Measurements from ENCODE around the gene L3MBTL3.

GRCh38 chr6:130037207-130037811, 18.9 kb downstream of the L3MBTL3 start:
- TF ChIP-seq, protein P1, sequence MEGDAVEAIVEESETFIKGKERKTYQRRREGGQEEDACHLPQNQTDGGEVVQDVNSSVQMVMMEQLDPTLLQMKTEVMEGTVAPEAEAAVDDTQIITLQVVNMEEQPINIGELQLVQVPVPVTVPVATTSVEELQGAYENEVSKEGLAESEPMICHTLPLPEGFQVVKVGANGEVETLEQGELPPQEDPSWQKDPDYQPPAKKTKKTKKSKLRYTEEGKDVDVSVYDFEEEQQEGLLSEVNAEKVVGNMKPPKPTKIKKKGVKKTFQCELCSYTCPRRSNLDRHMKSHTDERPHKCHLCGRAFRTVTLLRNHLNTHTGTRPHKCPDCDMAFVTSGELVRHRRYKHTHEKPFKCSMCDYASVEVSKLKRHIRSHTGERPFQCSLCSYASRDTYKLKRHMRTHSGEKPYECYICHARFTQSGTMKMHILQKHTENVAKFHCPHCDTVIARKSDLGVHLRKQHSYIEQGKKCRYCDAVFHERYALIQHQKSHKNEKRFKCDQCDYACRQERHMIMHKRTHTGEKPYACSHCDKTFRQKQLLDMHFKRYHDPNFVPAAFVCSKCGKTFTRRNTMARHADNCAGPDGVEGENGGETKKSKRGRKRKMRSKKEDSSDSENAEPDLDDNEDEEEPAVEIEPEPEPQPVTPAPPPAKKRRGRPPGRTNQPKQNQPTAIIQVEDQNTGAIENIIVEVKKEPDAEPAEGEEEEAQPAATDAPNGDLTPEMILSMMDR (IDR thresholded peaks at IDR 0.05): peak in 3 of 4 experiments; percentile 13 to 40 (median 15)
- TF ChIP-seq POLR2A (IDR thresholded peaks at IDR 0.05): no peak

All from prostate gland (tissue), 2 donors.